Kidney (tissue), 14 donors: ENCODE results near the gene BRD2. TPM values are rescaled to one million over a fixed set of nuclear protein-coding genes. Genes with fewer than 3 reads are reported as not detected.
"Not testable (repeated sequence)": the region's sequence is repeated elsewhere in the genome, so short reads cannot be mapped to it uniquely, and the experiment has no call there.

Experiments
- DNase-seq, 5 donors: peaks; one replicate each; pipeline ENCODE4 v3.0.0-alpha.2; 2013 to 2020
- FAIRE-seq: peaks from 2 replicates; lab custom pipeline; 2012; peaks lifted over from hg19 to GRCh38; lab: Jason Lieb, UNC
- H3K27ac ChIP-seq, 2 donors: one replicate each; pipeline ENCODE4 v1.7.0; 2013; ENCODE audit warnings: low read depth in 2 of 2, low read length in 2 of 2, inconsistent platforms in 1 of 2
- H3K27me3 ChIP-seq: one replicate; pipeline ENCODE4 v1.7.1; 2013; ENCODE audit warnings: low read length, inconsistent platforms; ENCODE audit not compliant: control insufficient read depth, insufficient read depth
- H3K36me3 ChIP-seq, 3 donors: one replicate each; pipeline versions ENCODE4 v1.7.0 to v1.7.1; 2013; ENCODE audit warnings: low read length in 3 of 3, control low read depth in 1 of 3, inconsistent platforms in 1 of 3; ENCODE audit not compliant: insufficient read depth in 3 of 3, control insufficient read depth in 2 of 3
- H3K4me1 ChIP-seq, 3 donors: one replicate each; pipeline versions ENCODE4 v1.7.0 to v1.7.1; 2013; ENCODE audit warnings: low read length in 3 of 3, inconsistent platforms in 1 of 3, low read depth in 1 of 3; ENCODE audit not compliant: control insufficient read depth in 2 of 3, insufficient read depth in 2 of 3
- H3K4me3 ChIP-seq, 3 donors: one replicate each; pipeline versions ENCODE4 v1.7.0 to v1.8.1; 2013; ENCODE audit warnings: low read length in 3 of 3, control low read depth in 1 of 3, inconsistent platforms in 1 of 3
- H3K9ac ChIP-seq, 3 donors: one replicate each; pipeline versions ENCODE4 v1.7.0 to v1.7.1; 2013; ENCODE audit warnings: low read length in 3 of 3, control low read depth in 1 of 3, inconsistent platforms in 1 of 3
- H3K9me3 ChIP-seq, 3 donors: one replicate each; pipeline versions ENCODE4 v1.7.0 to v1.7.1; 2013; ENCODE audit warnings: low read length in 3 of 3, control low read depth in 1 of 3, inconsistent platforms in 1 of 3; ENCODE audit not compliant: control insufficient read depth in 2 of 3, insufficient read depth in 1 of 3
- CTCF ChIP-seq: IDR thresholded peaks from 3 replicates; pipeline ENCODE4 v1.5.1; 2012; ENCODE audit warnings: mild to moderate bottlenecking, moderate library complexity, borderline replicate concordance; ENCODE audit not compliant: insufficient read depth; ENCODE audit errors: extremely low read depth
- intact Hi-C: fragments of 100-400 bp; cut with DNase I; formaldehyde crosslinking; loops from one replicate; pipeline ENCODE4 v1.11.1; 2022
- polyA plus RNA-seq: library from polyadenylated mRNA; stranded (reverse); fragments of 350-450 nt; fragmentation: Illumina TruSeq; extraction: RNeasy Lipid Tissue Mini Kit (QIAGEN cat#74804); gene quantifications from one replicate; pipeline ENCODE4 v1.2.3, GENCODE V29; 2014; ENCODE audit warnings: low read depth, low replicate concordance; ENCODE audit not compliant: insufficient read depth
- total RNA-seq: library from RNA; stranded (reverse); fragmentation: NEBNext Ultra II Directional; extraction: Animal tissue kit (Norgen Biotek cat#: 25700); gene quantifications from one replicate; pipeline ENCODE4 v1.2.1, GENCODE V29; 2021
- donor health status: control.
- donor health status: control.
- donor health status: control.
- donor health status: control.
- donor health status: control.
- donor health status: DM: yes; HTN: yes; CAD: no.
- donor health status: Normal renal cell carcinoma (clear cell type).

BRD2 gene
- total and polyA plus RNA-seq, 2 donors from 2014 or later, result 73.9 to 184 TPM

DNA sequence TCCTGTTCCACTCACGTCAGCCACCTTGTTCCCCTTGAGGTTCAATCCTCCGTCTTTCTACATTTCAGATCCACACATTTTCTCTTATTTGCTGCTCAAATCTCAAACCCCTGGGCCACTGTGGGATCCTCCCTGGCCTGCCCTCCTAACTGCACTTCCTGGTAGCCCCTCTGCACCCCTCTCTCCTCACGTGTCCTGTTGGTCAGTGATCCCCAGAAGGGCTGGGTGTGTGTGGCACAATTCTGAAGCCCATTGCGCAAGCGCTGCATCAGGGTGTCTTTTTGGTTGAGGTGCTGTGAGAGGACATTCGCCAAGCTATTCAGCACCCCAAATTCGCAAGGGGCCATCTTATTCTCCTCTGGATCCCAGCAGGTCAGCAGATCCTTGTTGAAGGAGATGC lies 29.9 kb upstream of the BRD2 start:
- H3K4me1 ChIP-seq, result peaks cover 3 to 7% (median 4%) of the 10 kb centered on the region in 3 donors
- DNase-seq (no peak), FAIRE-seq (no peak)
- no peaks in the 10 kb centered on the region for H3K27me3 ChIP-seq
- no peaks in the 10 kb centered on the region for H3K9me3 ChIP-seq
- no peak overlapping the region for H3K4me3 ChIP-seq
- H3K9ac ChIP-seq, result no peak overlapping the region
- no peaks in the 10 kb centered on the region for H3K36me3 ChIP-seq
- no peak overlapping the region for H3K27ac ChIP-seq
- no peak for TF ChIP-seq CTCF
- intact Hi-C loops, result loop anchor here (5.0 kb wide), 1 partner anchor 44 kb away; no protein-coding TSS in a partner anchor

DNA sequence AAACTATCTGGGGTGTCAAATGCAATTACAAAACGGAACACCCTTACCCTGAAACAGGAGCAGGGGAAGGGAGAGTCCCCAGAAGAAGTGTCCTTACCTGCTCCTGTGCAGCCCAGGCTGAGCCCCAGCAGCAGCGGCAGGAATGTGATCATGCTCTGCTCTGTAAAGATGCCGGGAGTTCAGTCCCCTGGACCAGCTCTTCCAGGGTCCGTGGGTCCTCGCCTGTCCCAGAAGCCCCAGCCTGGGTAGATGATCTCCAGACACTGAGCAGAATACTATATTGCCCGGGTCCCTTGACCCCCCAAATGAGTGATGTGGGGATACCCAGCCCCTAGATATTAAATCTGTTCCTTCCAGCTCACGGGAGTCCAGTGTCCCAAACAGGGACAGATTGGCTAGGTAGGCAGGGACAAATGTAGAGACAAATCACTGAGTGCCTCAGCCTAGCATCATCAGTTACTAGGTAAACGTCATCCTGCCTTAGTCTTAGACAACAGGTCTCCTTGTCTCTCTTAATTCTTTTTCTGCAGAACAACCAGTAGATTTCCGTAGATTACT lies 27.7 kb upstream of the BRD2 start, which contains the start of gene HLA-DMB:
TSS of gene HLA-DMB (minus strand) at position 373 of the 558 bp plus-strand sequence. CDS start at position 152, 221 bp downstream.
- FAIRE-seq (peak; percentile 87), DNase-seq (peak; percentile 63 to 95 (median 74))
- intact Hi-C loops, result no loop called here
- Histone ChIP-seq H3K9me3 (no peaks in the 10 kb centered on the region), H3K36me3 (no peaks in the 10 kb centered on the region), H3K27me3 (no peaks in the 10 kb centered on the region), H3K27ac (peak within 1 kb of the TSS; percentile 82 to 94), H3K4me3 (peak within 1 kb of the TSS; percentile 65 to 75 (median 74)), H3K9ac (peak within 1 kb of the TSS; percentile 12 to 65 (median 54)), H3K4me1 (peaks cover 3 to 7% (median 4%) of the 10 kb centered on the region in 3 donors)
- no peak for TF ChIP-seq CTCF

DNA sequence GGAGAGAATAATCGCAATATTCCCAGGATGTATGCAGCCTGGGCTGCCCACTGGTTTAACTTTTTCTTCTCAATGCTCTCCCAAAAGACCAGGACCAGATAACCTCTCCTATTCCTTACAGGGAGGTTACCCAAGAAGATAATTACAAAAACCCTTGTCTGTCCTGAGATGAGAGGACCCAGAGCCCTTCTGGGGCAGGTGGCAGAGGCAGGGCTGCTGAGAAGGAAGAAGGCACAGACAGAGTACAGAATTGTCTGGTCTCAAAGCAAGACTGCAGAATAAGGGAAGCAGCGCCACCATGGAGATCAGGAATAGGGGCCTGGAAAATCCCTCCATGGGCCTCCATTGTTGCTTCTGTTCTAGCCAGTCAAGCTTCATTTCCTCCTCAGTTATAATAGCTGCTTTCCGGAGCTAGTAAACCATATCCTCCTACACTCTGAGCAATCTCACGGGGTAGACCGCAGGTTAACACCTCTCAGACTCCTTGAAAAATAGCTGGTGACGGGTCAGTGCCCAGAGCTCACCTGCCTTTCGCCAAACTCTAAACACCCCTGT lies 27.1 kb upstream of the BRD2 start:
- peak overlapping the region in 2 of 3 donors; percentile 74 to 75 for H3K4me3 ChIP-seq

GRCh38 chr6:32942555-32943123 lies 25.8 kb upstream of the BRD2 start:
- H3K27me3 ChIP-seq, DNase-seq, H3K9ac ChIP-seq, H3K9me3 ChIP-seq, H3K36me3 ChIP-seq, H3K27ac ChIP-seq, FAIRE-seq, H3K4me1 ChIP-seq, intact Hi-C loops, H3K4me3 ChIP-seq: not testable (repeated sequence)

More for the DNA sequence above, 27.1 kb upstream of the BRD2 start:
- H3K9me3 ChIP-seq, result no peaks in the 10 kb centered on the region
- no peak for FAIRE-seq
- no peak for TF ChIP-seq CTCF
- peak overlapping the region; percentile 82 to 94 for H3K27ac ChIP-seq
- H3K36me3 ChIP-seq, result no peaks in the 10 kb centered on the region
- H3K4me1 ChIP-seq, result peaks cover 3 to 7% (median 4%) of the 10 kb centered on the region in 3 donors
- intact Hi-C loops, result no loop called here
- H3K27me3 ChIP-seq, result no peaks in the 10 kb centered on the region
- H3K9ac ChIP-seq, result peak overlapping the region in 2 of 3 donors; percentile 27 to 54
- peak in 4 of 5 donors; percentile 73 to 94 (median 86) for DNase-seq
